Kidney tubule cell (primary cell): Measurements from ENCODE around the gene HIPK2.

Source experiments
- DNase-seq: peaks from one replicate; pipeline ENCODE4 v3.0.0-alpha.2; 2018; ENCODE audit warnings: low spot score

Gene HIPK2

GRCh38 chr7:139777948-139778841 is at the start of gene HIPK2:
Gene HIPK2 (minus strand): TSS chr7:139777998. CDS start chr7:139777623, 375 bp downstream.
- peak; percentile 76 for DNase-seq

- DNase-seq, result peak; percentile 34
These were observed 49.2 kb upstream of the HIPK2 start for GRCh38 chr7:139827042-139827441.

GRCh38 chr7:139825666-139826290 is 48.0 kb upstream of the HIPK2 start:
- DNase-seq, result peak; percentile 73

DNA sequence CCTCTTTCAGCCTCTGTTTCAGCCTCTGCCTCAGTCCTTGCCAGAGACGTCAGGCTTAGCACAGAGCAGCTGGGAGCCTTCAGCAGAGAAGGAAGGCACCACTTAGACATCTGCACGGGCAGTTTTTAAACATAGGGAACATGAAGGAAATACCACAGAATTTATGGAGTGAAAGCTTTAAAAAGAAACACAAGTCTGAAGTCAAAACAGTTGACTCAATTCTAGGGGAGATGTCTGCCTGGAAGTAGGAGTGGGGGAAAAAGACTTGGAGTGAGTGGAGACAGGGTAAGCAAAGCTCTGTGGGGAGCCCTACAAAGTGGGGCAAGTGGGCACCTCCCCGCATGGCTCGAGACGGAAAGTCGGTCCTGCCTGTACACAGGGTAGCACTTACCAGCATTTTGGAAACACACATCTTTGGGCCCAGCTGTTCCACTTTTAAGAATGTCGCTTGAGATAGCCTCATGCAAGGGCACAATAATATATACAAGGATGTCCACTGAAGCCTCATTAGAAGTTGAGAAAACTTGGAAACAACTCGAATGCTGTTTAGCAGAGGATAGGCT is 46.2 kb upstream of the HIPK2 start:
- no peak for DNase-seq

DNA sequence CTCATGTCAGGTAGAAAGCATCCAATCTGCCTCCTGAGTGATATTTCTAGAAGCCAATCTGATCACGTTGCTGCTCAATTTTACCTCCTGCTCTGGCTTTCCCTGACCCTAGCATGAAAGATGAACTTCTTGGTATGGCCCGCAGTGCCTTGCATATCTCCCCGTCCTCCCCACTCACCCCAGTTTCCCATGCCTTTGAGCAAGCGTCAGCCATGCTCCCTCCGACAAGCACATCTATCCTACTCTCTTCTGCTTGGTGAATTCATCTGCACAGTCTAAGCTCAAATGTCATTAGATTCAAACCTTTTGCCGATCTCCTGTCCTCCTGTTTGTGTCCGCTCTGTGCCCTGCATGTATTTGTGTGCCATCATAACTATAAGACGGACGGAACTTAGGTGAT is 45.1 kb upstream of the HIPK2 start:
- DNase-seq, result no peak

GRCh38 chr7:139821349-139822105 is 43.7 kb upstream of the HIPK2 start:
- DNase-seq, result no peak

- no peak for DNase-seq
These were observed 42.3 kb upstream of the HIPK2 start for GRCh38 chr7:139820089-139820488.

DNA sequence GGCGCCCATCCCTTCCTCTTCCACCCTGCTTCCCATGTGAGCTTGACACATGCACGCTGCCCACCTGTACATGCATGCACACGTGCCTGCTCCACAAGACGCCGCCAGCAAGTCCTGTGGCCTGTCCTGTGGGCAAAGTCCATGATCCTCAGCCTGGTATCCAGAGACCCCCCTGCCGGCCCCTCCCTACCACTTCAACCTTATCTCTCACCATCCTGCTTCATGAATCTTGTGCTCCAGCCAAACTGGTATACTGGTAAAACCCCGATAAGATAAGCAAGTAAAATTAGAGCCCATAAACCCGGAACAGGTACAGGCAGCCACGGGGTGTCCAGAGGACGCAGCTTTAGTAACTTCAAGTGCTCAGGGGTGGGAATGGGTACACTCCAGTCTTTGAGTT is 39.5 kb upstream of the HIPK2 start:
- DNase-seq, result no peak

GRCh38 chr7:139813689-139814088 is 35.9 kb upstream of the HIPK2 start:
- DNase-seq, result no peak

- no peak for DNase-seq
These were observed 35.4 kb upstream of the HIPK2 start for GRCh38 chr7:139813151-139813550.

- DNase-seq, result no peak
These were observed 33.3 kb upstream of the HIPK2 start for GRCh38 chr7:139811066-139811465.

DNA sequence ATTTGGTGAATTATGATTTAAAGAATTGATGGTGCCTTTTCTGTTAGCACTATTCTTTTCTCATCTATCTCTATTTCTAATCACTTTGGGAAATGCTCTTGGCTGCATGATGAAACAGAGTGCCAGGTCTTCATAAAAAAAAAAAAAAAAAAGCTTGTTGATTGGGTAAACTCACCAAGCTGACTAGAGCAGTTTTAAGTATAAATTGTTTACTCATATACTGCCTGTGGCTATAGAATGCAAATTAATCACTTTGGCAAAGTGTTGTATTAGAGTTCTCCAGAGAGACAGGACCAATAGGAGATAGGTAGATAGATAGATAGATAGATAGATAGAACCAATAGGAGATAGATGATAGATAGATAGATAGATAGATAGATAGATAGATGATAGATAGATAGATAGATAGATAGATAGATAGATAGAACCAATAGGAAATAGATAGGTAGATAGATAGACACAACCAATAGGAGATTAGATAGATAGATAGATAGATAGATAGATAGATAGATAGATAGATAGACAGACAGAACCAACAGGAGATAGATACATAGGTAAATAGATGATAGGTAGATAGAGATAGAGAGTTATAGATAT is 31.1 kb upstream of the HIPK2 start:
- no peak for DNase-seq

- no peak for DNase-seq
These were observed 30.6 kb upstream of the HIPK2 start for GRCh38 chr7:139808427-139808826.

DNA sequence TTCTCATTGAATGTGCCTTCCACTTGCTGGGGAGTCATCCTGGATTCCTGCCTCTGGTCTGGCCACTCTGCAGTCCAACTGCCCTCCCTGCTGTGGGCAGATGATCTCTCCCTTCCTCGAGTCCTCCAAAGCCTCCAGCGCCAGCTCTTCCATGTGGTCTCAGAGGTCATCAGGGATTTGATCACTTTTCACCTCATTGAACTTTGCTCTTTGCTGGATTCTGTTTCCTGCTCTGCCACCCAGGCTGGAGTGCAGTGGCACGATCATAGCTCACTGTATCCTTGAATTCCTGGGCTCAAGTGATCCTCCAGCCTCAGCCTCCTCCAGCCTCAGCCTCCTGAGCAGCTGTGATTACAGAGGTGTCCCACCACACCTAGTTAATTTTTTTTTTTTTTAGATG is 29.2 kb upstream of the HIPK2 start:
- no peak for DNase-seq

GRCh38 chr7:139804571-139804970 is 26.8 kb upstream of the HIPK2 start:
- no peak for DNase-seq

DNA sequence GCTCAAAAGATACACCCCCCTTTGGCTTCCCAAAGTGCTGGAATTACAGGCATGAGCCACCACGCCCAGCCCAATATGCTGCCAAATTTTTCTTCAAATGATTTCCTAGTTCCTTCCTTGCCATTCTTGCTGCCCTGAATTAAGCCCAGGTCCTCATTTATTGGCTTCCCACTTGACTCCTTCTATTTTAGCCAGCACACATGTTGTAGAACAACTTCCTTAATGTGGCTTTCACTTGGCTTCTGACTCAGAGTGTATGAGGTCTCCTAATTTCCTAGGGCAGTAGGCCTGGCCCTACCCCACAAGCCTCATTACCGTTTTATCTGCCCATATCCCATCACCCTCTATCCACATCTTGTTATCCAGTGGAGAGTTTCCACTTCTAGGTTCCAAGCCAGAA is 21.8 kb upstream of the HIPK2 start:
- no peak for DNase-seq

- DNase-seq, result no peak
These were observed 21.1 kb upstream of the HIPK2 start for GRCh38 chr7:139798892-139799291.

GRCh38 chr7:139798221-139798620 is 20.4 kb upstream of the HIPK2 start:
- DNase-seq, result peak; percentile 64

DNA sequence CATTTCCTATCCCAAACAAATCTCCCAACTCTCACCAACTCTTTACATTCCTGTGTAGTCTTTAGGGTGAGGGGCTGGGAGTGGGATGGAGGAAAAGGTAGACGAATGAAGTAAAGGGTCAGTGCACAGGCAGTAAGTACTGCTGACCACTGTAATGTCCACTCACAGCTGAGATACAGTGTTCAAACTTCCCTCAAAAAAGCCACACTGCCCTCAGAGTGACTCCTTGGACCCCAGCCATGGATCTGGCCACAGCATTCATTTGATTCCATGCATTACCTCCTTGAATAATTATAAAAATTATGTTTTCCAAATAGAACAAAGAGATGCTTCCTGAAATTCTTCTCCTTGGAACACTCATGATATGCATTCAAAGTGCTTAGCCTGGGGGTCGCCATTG is 19.8 kb upstream of the HIPK2 start:
- no peak for DNase-seq

GRCh38 chr7:139791316-139791715 is 13.5 kb upstream of the HIPK2 start:
- DNase-seq, result no peak

- no peak for DNase-seq
These were observed 6.8 kb upstream of the HIPK2 start for GRCh38 chr7:139784648-139785047.
